Prostate gland (tissue), 2 donors: Measurements from ENCODE around the gene SMPD3. TPM values are rescaled to one million over a fixed set of nuclear protein-coding genes. Genes with fewer than 3 reads are reported as not detected.
"Not testable (repeated sequence)": the region's sequence is repeated elsewhere in the genome, so short reads cannot be mapped to it uniquely, and the experiment has no call there.

Experiments used
- DNase-seq: peaks from one replicate; pipeline ENCODE4 v3.0.0-alpha.2; 2019; ENCODE audit warnings: low spot score
- H3K27ac ChIP-seq, 2 donors: fragments of 200-600 bp; sonication (generic); 2 replicates each; pipeline ENCODE4 v1.5.1; 2017 to 2019
- H3K27me3 ChIP-seq: fragments of 200-600 bp; sonication (generic); replicated peaks from 2 replicates; pipeline ENCODE4 v1.5.1; 2019; ENCODE audit not compliant: insufficient read depth
- H3K36me3 ChIP-seq, 2 donors: fragments of 200-600 bp; sonication (generic); 1 replicate in 1 of 2; 2 replicates in 1 of 2; pipeline versions ENCODE4 v1.5.1 to v1.8.1; 2017 to 2019
- H3K4me1 ChIP-seq: fragments of 200-600 bp; sonication (generic); replicated peaks from 2 replicates; pipeline ENCODE4 v1.5.1; 2019
- H3K4me3 ChIP-seq, 2 donors: fragments of 200-600 bp; sonication (generic); 2 replicates each; pipeline ENCODE4 v1.5.1; 2017 to 2019
- H3K9me3 ChIP-seq: fragments of 200-600 bp; sonication (generic); 2 replicates; pipeline ENCODE4 v1.5.1; 2017
- POLR2A ChIP-seq: fragments of 450-650 bp; IDR thresholded peaks from one replicate; pipeline ENCODE4 v1.6.1; 2016; ENCODE audit warnings: antibody characterized with exemption, mild to moderate bottlenecking
- POLR2AphosphoS5 ChIP-seq: sonication (generic); formaldehyde crosslinking; IDR thresholded peaks from one replicate; pipeline ENCODE4 v1.6.1; 2017; ENCODE audit warnings: antibody characterized with exemption
- WGBS: methylation state at CpG from one replicate; pipeline ENCODE4 v1.1.5; 2018; 5-methylcytosine and 5-hydroxymethylcytosine counted together
- intact Hi-C: fragments of 100-400 bp; cut with DNase I; formaldehyde crosslinking; loops from one replicate; pipeline ENCODE4 v1.14.2; 2022
- total RNA-seq, 2 donors: library from RNA; depleted of rRNA; stranded (reverse); fragments of >200 nt; gene quantifications; one replicate each; pipeline ENCODE4 v1.1.0, GENCODE V29; 2016
- TF ChIP-seq, protein P1 (sequence below), 4 experiments: fragments of 200-600 bp in 2 of 4; fragments of 450-650 bp in 2 of 4; sonication (generic) in 2 of 4; IDR thresholded peaks; 1 replicate in 3 of 4; 2 replicates in 1 of 4; pipeline ENCODE4 v1.5.1; 2016 to 2019; ENCODE audit warnings: antibody characterized with exemption in 4 of 4, mild to moderate bottlenecking in 2 of 4, moderate library complexity in 2 of 4

SMPD3 gene
- total RNA-seq, result 10 to 100 TPM in 1 of 2 donors, 1 to 10 TPM in 1; 4.7 to 27.8 TPM

GRCh38 chr16:68448360-68448970 is at the start of gene SMPD3:
Gene SMPD3, minus strand, starts transcription at chr16:68448508. Its CDS starts 76,327 bp downstream, at chr16:68372181.
- DNase-seq, result peak; percentile 98
- Histone ChIP-seq H3K9me3 (no peaks in the 10 kb centered on the region), H3K36me3 (no peaks in the 10 kb centered on the region), H3K27me3 (no peaks in the 10 kb centered on the region), H3K27ac (no peak within 1 kb of the TSS), H3K4me3 (peak within 1 kb of the TSS; percentile 37 to 42), H3K4me1 (peaks cover 13% of the 10 kb centered on the region)
- 4% methylated on average over 39 of the region's 59 CpGs for WGBS
- peak; percentile 93 for TF ChIP-seq POLR2A
- TF ChIP-seq, protein P1, sequence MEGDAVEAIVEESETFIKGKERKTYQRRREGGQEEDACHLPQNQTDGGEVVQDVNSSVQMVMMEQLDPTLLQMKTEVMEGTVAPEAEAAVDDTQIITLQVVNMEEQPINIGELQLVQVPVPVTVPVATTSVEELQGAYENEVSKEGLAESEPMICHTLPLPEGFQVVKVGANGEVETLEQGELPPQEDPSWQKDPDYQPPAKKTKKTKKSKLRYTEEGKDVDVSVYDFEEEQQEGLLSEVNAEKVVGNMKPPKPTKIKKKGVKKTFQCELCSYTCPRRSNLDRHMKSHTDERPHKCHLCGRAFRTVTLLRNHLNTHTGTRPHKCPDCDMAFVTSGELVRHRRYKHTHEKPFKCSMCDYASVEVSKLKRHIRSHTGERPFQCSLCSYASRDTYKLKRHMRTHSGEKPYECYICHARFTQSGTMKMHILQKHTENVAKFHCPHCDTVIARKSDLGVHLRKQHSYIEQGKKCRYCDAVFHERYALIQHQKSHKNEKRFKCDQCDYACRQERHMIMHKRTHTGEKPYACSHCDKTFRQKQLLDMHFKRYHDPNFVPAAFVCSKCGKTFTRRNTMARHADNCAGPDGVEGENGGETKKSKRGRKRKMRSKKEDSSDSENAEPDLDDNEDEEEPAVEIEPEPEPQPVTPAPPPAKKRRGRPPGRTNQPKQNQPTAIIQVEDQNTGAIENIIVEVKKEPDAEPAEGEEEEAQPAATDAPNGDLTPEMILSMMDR (IDR thresholded peaks at IDR 0.05), result peak in 1 of 4 experiments; percentile 27
- peak; percentile 95 for TF ChIP-seq POLR2AphosphoS5
- intact Hi-C loops, result no loop called here

DNA sequence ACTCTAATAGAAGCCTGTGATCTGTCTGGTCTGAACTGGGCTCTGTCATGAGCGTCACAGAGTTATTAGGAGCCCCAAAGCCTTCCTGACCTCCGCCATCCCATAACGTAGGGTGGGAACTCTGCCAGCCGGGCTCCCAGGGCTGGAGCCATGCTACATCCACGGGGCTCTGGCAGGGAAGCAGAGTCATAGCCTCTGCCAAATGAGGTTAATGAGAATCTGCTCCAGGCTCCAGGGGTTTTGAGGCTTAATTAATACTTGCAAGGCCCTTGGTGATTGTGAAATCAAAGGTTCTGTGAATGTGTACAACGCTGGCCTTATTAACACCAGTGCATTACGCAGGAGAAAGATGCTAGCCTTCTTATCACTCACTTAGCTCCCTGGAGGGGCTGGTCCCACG is 48.4 kb upstream of the SMPD3 start:
- WGBS, result 75% methylated on average over 8 of the region's 8 CpGs

DNA sequence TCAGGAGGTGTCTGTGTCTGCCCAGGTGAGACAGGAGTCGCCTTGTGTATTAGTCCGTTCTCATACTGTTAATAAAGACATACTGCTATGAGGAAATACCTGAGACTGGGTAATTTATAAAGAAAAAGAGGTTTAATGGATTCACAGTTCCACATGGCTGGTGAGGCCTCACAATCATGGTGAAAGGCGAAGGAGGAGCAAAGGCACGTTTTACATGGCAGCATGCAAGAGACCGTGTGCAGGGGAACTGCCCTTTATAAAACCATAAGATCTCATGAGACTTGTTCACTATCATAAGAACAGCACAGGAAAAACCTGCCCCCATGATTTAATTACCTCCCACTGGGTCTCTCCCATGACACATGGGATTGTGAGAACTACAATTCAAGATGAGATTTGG is 46.0 kb upstream of the SMPD3 start:
- H3K27ac ChIP-seq, H3K4me1 ChIP-seq, DNase-seq, H3K4me3 ChIP-seq, intact Hi-C loops, H3K27me3 ChIP-seq, H3K36me3 ChIP-seq, H3K9me3 ChIP-seq: not testable (repeated sequence)
- 92% methylated on average over 5 of the region's 5 CpGs for WGBS

More for the DNA sequence above, 48.4 kb upstream of the SMPD3 start:
- H3K36me3 ChIP-seq, result no peaks in the 10 kb centered on the region
- no peak overlapping the region for H3K27ac ChIP-seq
- H3K4me1 ChIP-seq, result no peaks in the 10 kb centered on the region
- TF ChIP-seq POLR2AphosphoS5, result no peak
- no peak for DNase-seq
- no peaks in the 10 kb centered on the region for H3K27me3 ChIP-seq
- intact Hi-C loops, result no loop called here
- no peaks in the 10 kb centered on the region for H3K9me3 ChIP-seq
- no peak overlapping the region for H3K4me3 ChIP-seq

DNA sequence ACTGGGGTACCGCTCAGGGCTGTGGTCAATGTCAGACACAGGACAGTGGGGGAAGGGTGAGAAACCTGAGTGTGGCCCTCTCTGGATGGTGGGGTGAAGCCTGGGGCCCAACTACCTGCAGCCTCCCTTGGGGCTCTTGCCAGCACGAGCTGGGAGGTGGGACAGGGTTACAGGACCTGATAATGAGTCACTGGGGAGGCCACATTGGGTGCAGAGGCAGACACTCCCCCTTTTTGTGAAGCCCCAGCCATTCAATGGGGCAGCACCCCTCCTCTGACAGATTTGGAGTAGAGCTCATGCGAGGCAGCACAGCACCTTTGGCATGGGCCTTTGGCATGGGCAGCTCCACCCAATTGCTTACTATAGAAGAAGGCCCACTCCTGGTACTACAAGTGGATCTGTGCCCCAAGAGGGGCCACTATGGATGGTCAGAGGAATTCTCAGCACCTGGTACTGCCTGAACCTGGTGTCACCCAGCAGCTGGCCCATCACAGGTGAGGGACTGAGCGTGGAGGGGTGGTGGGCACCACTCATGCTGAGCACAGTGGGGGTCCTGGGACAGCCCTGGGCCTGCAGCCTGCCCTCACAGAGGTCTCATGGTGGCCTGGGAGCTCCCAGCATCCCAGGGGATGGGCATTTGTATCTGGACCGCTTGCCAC is 45.2 kb upstream of the SMPD3 start:
- Histone ChIP-seq H3K36me3 (no peaks in the 10 kb centered on the region), H3K4me3 (no peak overlapping the region), H3K9me3 (no peaks in the 10 kb centered on the region), H3K27ac (no peak overlapping the region), H3K4me1 (no peaks in the 10 kb centered on the region), H3K27me3 (no peaks in the 10 kb centered on the region)
- TF ChIP-seq POLR2AphosphoS5 (no peak), POLR2A (no peak)
- TF ChIP-seq, protein P1 (IDR thresholded peaks at IDR 0.05), result no peak
- no peak for DNase-seq
- intact Hi-C loops, result no loop called here
- WGBS, result 85% methylated on average over 5 of the region's 5 CpGs

- Histone ChIP-seq H3K27me3 (no peaks in the 10 kb centered on the region), H3K27ac (no peak overlapping the region), H3K4me1 (no peaks in the 10 kb centered on the region), H3K36me3 (no peaks in the 10 kb centered on the region), H3K9me3 (no peaks in the 10 kb centered on the region), H3K4me3 (no peak overlapping the region)
- no peak for DNase-seq
- TF ChIP-seq POLR2AphosphoS5 (no peak), POLR2A (no peak)
- TF ChIP-seq, protein P1 (IDR thresholded peaks at IDR 0.05), result no peak
- intact Hi-C loops, result no loop called here
- 62% methylated on average over 6 of the region's 6 CpGs for WGBS
Observed at GRCh38 chr16:68492543-68493411, 44.5 kb upstream of the SMPD3 start.
